CD4-positive, alpha-beta memory T cell (primary cell): ENCODE measurements around the gene SUCLG2. TPM values are rescaled to one million over a fixed set of nuclear protein-coding genes. Genes with fewer than 3 reads are reported as not detected.

ENCODE experiments used
- CTCF ChIA-PET: fragments of 350-600 bp; sonication (Branson Sonifier 250); formaldehyde crosslinking; loops from one replicate; lab custom pipeline; 2021; ENCODE audit warnings: inconsistent platforms; ENCODE audit not compliant: partially characterized antibody; lab: Charles Lee
- POLR2A ChIA-PET: fragments of 350-600 bp; sonication (Branson Sonifier 250); formaldehyde crosslinking; loops from one replicate; lab custom pipeline; 2021; ENCODE audit not compliant: partially characterized antibody; lab: Charles Lee
- DNase-seq, 5 donors: peaks; one replicate each; pipeline versions ENCODE4 v3.0.0 to v3.0.0-alpha.2; 2020 to 2022; ENCODE audit warnings: mixed read lengths in 1 of 5
- H3K27ac ChIP-seq: one replicate; pipeline ENCODE4 v1.7.0; 2013; ENCODE audit warnings: low read depth, low read length
- H3K27me3 ChIP-seq: 2 replicates; pipeline ENCODE4 v1.7.0; 2013; ENCODE audit warnings: mild to moderate bottlenecking, low read length, moderate library complexity; ENCODE audit not compliant: insufficient read depth
- H3K36me3 ChIP-seq: 2 replicates; pipeline ENCODE4 v1.7.0; 2013; ENCODE audit warnings: mild to moderate bottlenecking, low read length, moderate library complexity; ENCODE audit not compliant: insufficient read depth
- H3K4me1 ChIP-seq: 2 replicates; pipeline ENCODE4 v1.7.0; 2013; ENCODE audit warnings: mild to moderate bottlenecking, low read length, moderate library complexity; ENCODE audit not compliant: insufficient read depth
- H3K4me3 ChIP-seq, 2 donors: one replicate each; pipeline ENCODE4 v1.7.0; 2013; ENCODE audit warnings: low read length in 2 of 2, mild to moderate bottlenecking in 1 of 2
- H3K9me3 ChIP-seq, 2 donors: one replicate each; pipeline ENCODE4 v1.7.0; 2013; ENCODE audit warnings: low read length in 2 of 2, control low read depth in 1 of 2; ENCODE audit not compliant: control insufficient read depth in 1 of 2
- H3K27ac Mint-ChIP-seq, 7 donors: one replicate each; pipeline ENCODE4 v1.8.0; 2020 to 2021; ENCODE audit warnings: mixed read lengths in 7 of 7, mild to moderate bottlenecking in 6 of 7, inconsistent platforms in 3 of 7, moderate library complexity in 3 of 7
- H3K27me3 Mint-ChIP-seq, 2 donors: one replicate each; pipeline ENCODE4 v1.8.0; 2020 to 2021; ENCODE audit warnings: mixed read lengths in 2 of 2
- H3K36me3 Mint-ChIP-seq, 2 donors: one replicate each; pipeline ENCODE4 v1.8.0; 2020 to 2021; ENCODE audit warnings: mixed read lengths in 2 of 2, inconsistent platforms in 1 of 2, mild to moderate bottlenecking in 1 of 2
- H3K4me1 Mint-ChIP-seq, 4 donors: one replicate each; pipeline ENCODE4 v1.8.0; 2020 to 2021; ENCODE audit warnings: mixed read lengths in 4 of 4, mild to moderate bottlenecking in 1 of 4
- H3K4me3 Mint-ChIP-seq, 8 donors: one replicate each; pipeline ENCODE4 v1.8.0; 2020 to 2021; ENCODE audit warnings: mixed read lengths in 8 of 8, mild to moderate bottlenecking in 7 of 8, moderate library complexity in 6 of 8, inconsistent platforms in 3 of 8
- H3K9me3 Mint-ChIP-seq, 8 donors: one replicate each; pipeline ENCODE4 v1.8.0; 2020 to 2021; ENCODE audit warnings: mixed read lengths in 8 of 8, mild to moderate bottlenecking in 5 of 8, inconsistent platforms in 3 of 8, moderate library complexity in 1 of 8
- intact Hi-C: fragments of 100-400 bp; cut with micrococcal nuclease; formaldehyde crosslinking; loops from one replicate; pipeline ENCODE4 v1.15.1; 2023
- polyA plus RNA-seq, 2 donors: library from polyadenylated mRNA; unstranded; fragments of 300-500 nt; fragmentation: Illumina TruSeq; gene quantifications; one replicate each; pipeline ENCODE4 v1.2.3, GENCODE V29; 2021
- total RNA-seq, 2 experiments: library from RNA; stranded (reverse); gene quantifications; one replicate each; pipeline ENCODE4 v1.2.3, GENCODE V29; 2021

Gene SUCLG2
- total and polyA plus RNA-seq, 4 experiments from 2014 or later, result 46.1 to 114 (median 56.8) TPM

GRCh38 chr3:67531181-67532101 lies 123.0 kb downstream of the SUCLG2 start:
- H3K4me1 ChIP-seq, result no peaks in the 10 kb centered on the region
- intact Hi-C loops, result no loop called here
- H3K4me3 Mint-ChIP-seq, result no peak overlapping the region
- POLR2A ChIA-PET, result interaction anchor here (2.3 kb wide), 1 partner anchor 123 kb away, joined by 4 read pairs; the partner anchor contains the start of gene SUCLG2
- H3K4me3 ChIP-seq, result no peak overlapping the region
- peaks cover 9% of the 10 kb centered on the region for H3K36me3 ChIP-seq
- H3K4me1 Mint-ChIP-seq, result peaks cover 29 to 47% (median 29%) of the 10 kb centered on the region in 4 donors
- no peaks in the 10 kb centered on the region for H3K9me3 ChIP-seq
- peaks cover 0 to 2% (median 0%) of the 10 kb centered on the region in 8 donors for H3K9me3 Mint-ChIP-seq
- DNase-seq, result no peak
- CTCF ChIA-PET, result no interaction called here
- H3K27ac ChIP-seq, result no peak overlapping the region
- H3K27me3 ChIP-seq, result no peaks in the 10 kb centered on the region
- no peaks in the 10 kb centered on the region for H3K27me3 Mint-ChIP-seq
- peaks cover 26 to 30% of the 10 kb centered on the region in 2 donors for H3K36me3 Mint-ChIP-seq
- peak overlapping the region in 1 of 7 donors; percentile 12 for H3K27ac Mint-ChIP-seq

DNA sequence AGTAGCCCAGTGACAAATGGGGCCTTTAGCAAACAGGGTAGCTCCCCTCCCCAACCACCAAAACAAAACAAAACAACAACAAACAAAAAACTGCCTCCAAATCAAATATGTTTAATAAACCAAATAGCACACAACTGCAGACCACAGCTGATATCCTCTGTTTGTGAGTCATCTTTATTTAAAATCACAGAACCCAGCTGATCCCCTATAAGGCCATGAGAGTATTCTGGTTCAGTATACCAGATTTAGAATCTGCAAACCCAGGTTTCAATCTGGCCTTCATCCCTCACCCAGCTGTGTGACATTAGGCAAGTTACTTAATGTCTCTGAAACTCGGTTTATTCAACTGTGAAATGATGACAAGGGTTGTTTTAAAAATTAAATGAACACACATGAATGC lies 124.5 kb downstream of the SUCLG2 start:
- ChIA-PET CTCF (interaction anchor here (1.4 kb wide), 1 partner anchor 108 kb away, joined by 3 read pairs; no protein-coding TSS in a partner anchor), POLR2A (interaction anchor here (2.3 kb wide), 1 partner anchor 125 kb away, joined by 4 read pairs; the partner anchor contains the start of gene SUCLG2)
- Histone ChIP-seq H3K4me3 (no peak overlapping the region), H3K4me1 (no peaks in the 10 kb centered on the region), H3K27ac (no peak overlapping the region), H3K36me3 (peaks cover 11% of the 10 kb centered on the region), H3K27me3 (no peaks in the 10 kb centered on the region), H3K9me3 (no peaks in the 10 kb centered on the region)
- no peak for DNase-seq
- H3K36me3 Mint-ChIP-seq, result peaks cover 42% of the 10 kb centered on the region in 2 donors
- peaks cover 19 to 40% (median 21%) of the 10 kb centered on the region in 4 donors for H3K4me1 Mint-ChIP-seq
- peak overlapping the region in 1 of 7 donors; percentile 3 for H3K27ac Mint-ChIP-seq
- H3K27me3 Mint-ChIP-seq, result no peaks in the 10 kb centered on the region
- peaks cover 0 to 2% (median 0%) of the 10 kb centered on the region in 8 donors for H3K9me3 Mint-ChIP-seq
- intact Hi-C loops, result loop anchor here (5.0 kb wide), 1 partner anchor 262 kb away; no protein-coding TSS in a partner anchor
- H3K4me3 Mint-ChIP-seq, result no peak overlapping the region

DNA sequence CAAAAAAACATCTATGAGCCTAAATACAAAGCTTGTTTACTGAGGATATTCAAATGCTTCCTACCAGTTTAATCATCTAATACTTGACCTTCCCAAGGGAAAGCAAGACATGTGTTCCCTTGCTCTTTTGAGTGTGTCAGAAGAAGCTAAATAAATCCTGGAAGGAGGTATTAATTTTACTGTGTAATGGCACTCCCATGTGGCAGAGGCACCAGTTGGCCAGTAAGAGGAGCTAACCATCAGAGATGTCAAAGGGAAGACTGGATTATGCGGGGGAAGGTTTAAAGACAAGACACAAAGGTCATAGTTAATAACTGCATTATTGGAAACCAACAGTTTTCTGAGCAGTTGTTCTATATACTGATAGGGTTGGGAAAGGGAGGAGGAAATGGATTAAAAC lies 125.1 kb downstream of the SUCLG2 start:
- no peak overlapping the region for H3K27ac ChIP-seq
- POLR2A ChIA-PET, result interaction anchor here (2.3 kb wide), 1 partner anchor 126 kb away, joined by 4 read pairs; the partner anchor contains the start of gene SUCLG2
- H3K4me1 Mint-ChIP-seq, result peaks cover 17 to 38% (median 21%) of the 10 kb centered on the region in 4 donors
- no peak overlapping the region for H3K4me3 ChIP-seq
- H3K9me3 ChIP-seq, result no peaks in the 10 kb centered on the region
- intact Hi-C loops, result loop anchor here (5.0 kb wide), 1 partner anchor 263 kb away; no protein-coding TSS in a partner anchor
- no peaks in the 10 kb centered on the region for H3K27me3 ChIP-seq
- H3K4me3 Mint-ChIP-seq, result no peak overlapping the region
- CTCF ChIA-PET, result interaction anchor here (0.8 to 1.4 kb wide), 2 partner anchors 109 to 256 kb away, joined by 3 read pairs; no protein-coding TSS in a partner anchor
- peak overlapping the region in 2 of 7 donors; percentile 0 to 85 for H3K27ac Mint-ChIP-seq
- DNase-seq, result no peak
- H3K27me3 Mint-ChIP-seq, result no peaks in the 10 kb centered on the region
- H3K36me3 ChIP-seq, result peaks cover 14% of the 10 kb centered on the region
- H3K4me1 ChIP-seq, result no peaks in the 10 kb centered on the region
- H3K36me3 Mint-ChIP-seq, result peaks cover 46 to 47% of the 10 kb centered on the region in 2 donors
- peaks cover 0 to 2% (median 0%) of the 10 kb centered on the region in 8 donors for H3K9me3 Mint-ChIP-seq

- no peaks in the 10 kb centered on the region for H3K4me1 ChIP-seq
- intact Hi-C loops, result loop anchor here (5.0 kb wide), 1 partner anchor 266 kb away; no protein-coding TSS in a partner anchor
- ChIA-PET CTCF (no interaction called here), POLR2A (no interaction called here)
- DNase-seq, result no peak
- H3K9me3 ChIP-seq, result no peaks in the 10 kb centered on the region
- H3K27me3 ChIP-seq, result no peaks in the 10 kb centered on the region
- Mint-ChIP-seq H3K4me3 (no peak overlapping the region), H3K27ac (no peak overlapping the region), H3K4me1 (peaks cover 1 to 22% (median 10%) of the 10 kb centered on the region in 4 donors), H3K36me3 (peaks cover 50 to 54% of the 10 kb centered on the region in 2 donors), H3K9me3 (peaks cover 0 to 1% (median 0%) of the 10 kb centered on the region in 8 donors), H3K27me3 (no peaks in the 10 kb centered on the region)
- H3K4me3 ChIP-seq, result no peak overlapping the region
- H3K36me3 ChIP-seq, result peaks cover 15% of the 10 kb centered on the region
- H3K27ac ChIP-seq, result no peak overlapping the region
These were observed 128.2 kb downstream of the SUCLG2 start for GRCh38 chr3:67526246-67526645.

- intact Hi-C loops, result no loop called here
- peaks cover 58 to 65% of the 10 kb centered on the region in 2 donors for H3K36me3 Mint-ChIP-seq
- no peak overlapping the region for H3K4me3 Mint-ChIP-seq
- H3K4me1 Mint-ChIP-seq, result peaks cover 0 to 9% (median 7%) of the 10 kb centered on the region in 4 donors
- no peaks in the 10 kb centered on the region for H3K27me3 Mint-ChIP-seq
- H3K36me3 ChIP-seq, result peaks cover 15% of the 10 kb centered on the region
- H3K27me3 ChIP-seq, result no peaks in the 10 kb centered on the region
- no peak for DNase-seq
- H3K4me1 ChIP-seq, result no peaks in the 10 kb centered on the region
- no peak overlapping the region for H3K27ac ChIP-seq
- peaks cover 0 to 1% (median 0%) of the 10 kb centered on the region in 8 donors for H3K9me3 Mint-ChIP-seq
- H3K9me3 ChIP-seq, result no peaks in the 10 kb centered on the region
- no peak overlapping the region for H3K27ac Mint-ChIP-seq
- no peak overlapping the region for H3K4me3 ChIP-seq
- ChIA-PET CTCF (no interaction called here), POLR2A (no interaction called here)
These were observed 130.4 kb downstream of the SUCLG2 start for GRCh38 chr3:67524046-67524445.

DNA sequence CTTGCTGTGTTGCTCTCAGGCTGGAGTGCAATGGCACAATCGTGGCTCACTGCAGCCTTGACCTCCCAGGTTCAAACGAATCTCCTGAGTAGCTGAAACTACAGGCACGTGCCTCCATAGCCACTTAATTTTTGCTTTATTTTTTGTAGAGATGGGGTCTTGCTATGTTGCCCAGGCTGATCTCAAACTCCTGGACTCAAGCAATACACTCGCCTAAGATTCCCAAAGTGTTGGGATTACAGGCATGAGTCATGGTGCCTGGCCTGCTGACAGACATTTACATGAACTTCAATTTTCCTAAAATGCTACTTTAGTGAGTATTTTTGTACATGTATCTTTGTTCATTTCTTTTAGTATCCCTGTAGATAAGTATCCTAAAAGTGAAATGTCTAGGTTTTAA lies 132.3 kb downstream of the SUCLG2 start:
- Mint-ChIP-seq H3K27ac (no peak overlapping the region), H3K27me3 (no peaks in the 10 kb centered on the region), H3K9me3 (no peaks in the 10 kb centered on the region), H3K4me3 (no peak overlapping the region), H3K4me1 (peaks cover 0 to 3% (median 2%) of the 10 kb centered on the region in 4 donors), H3K36me3 (peaks cover 43 to 61% of the 10 kb centered on the region in 2 donors)
- ChIA-PET CTCF (no interaction called here), POLR2A (no interaction called here)
- H3K4me3 ChIP-seq, result no peak overlapping the region
- H3K9me3 ChIP-seq, result no peaks in the 10 kb centered on the region
- intact Hi-C loops, result no loop called here
- no peak for DNase-seq
- H3K4me1 ChIP-seq, result no peaks in the 10 kb centered on the region
- no peak overlapping the region for H3K27ac ChIP-seq
- H3K27me3 ChIP-seq, result no peaks in the 10 kb centered on the region
- H3K36me3 ChIP-seq, result peaks cover 17% of the 10 kb centered on the region

DNA sequence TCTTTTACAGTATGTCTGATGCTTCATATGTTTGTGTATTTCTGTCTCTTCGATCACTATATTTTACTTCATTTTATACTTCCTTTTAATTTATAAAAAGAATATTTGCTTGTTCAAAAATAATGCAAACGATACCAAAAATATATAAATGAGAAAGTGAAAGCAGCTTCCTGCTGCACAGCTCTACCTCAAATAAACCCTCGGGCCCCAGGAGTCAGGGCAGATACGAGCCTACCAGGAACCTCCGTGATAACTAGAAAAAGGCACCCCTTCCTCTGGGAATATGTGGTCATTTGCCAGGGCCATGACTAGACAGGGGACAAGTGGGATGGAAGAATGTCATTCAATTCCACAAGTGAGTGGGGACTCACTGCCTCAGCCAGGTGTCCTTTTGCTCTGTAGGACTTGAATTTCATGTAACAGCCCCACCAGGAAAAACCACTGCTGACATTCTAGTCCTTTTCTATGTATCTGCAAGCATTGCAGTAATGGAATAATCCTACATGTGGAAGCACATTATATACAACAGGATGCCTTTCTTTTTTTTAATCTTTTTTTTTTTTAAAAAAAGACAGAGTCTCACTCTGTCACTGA lies 133.3 kb downstream of the SUCLG2 start:
- H3K27ac ChIP-seq, result no peak overlapping the region
- no peak overlapping the region for H3K4me3 ChIP-seq
- no peak overlapping the region for H3K4me3 Mint-ChIP-seq
- H3K27ac Mint-ChIP-seq, result no peak overlapping the region
- no peaks in the 10 kb centered on the region for H3K9me3 ChIP-seq
- no peak for DNase-seq
- no peaks in the 10 kb centered on the region for H3K9me3 Mint-ChIP-seq
- peaks cover 40 to 62% of the 10 kb centered on the region in 2 donors for H3K36me3 Mint-ChIP-seq
- intact Hi-C loops, result no loop called here
- H3K4me1 ChIP-seq, result no peaks in the 10 kb centered on the region
- ChIA-PET POLR2A (no interaction called here), CTCF (no interaction called here)
- peaks cover 0 to 5% (median 2%) of the 10 kb centered on the region in 4 donors for H3K4me1 Mint-ChIP-seq
- H3K27me3 Mint-ChIP-seq, result no peaks in the 10 kb centered on the region
- no peaks in the 10 kb centered on the region for H3K27me3 ChIP-seq
- H3K36me3 ChIP-seq, result peaks cover 12% of the 10 kb centered on the region
